ENCODE results near the gene SLMAP. TPM values are rescaled to one million over a fixed set of nuclear protein-coding genes. Genes with fewer than 3 reads are reported as not detected.

SLMAP gene
- total and polyA plus RNA-seq, 2 of the 13 experiments (the other 11 are each of a cell fraction or from before 2014, with no cell fraction given), result 24.0 to 48.3 TPM

GRCh38 chr3:57826952-57827723 lies 71.0 kb downstream of the SLMAP start (continued):
- no peak for TF ChIP-seq PRPF4 (IDR thresholded peaks at IDR 0.05; ENCODE audit: low read depth, low read length, poor library complexity, severe bottlenecking)
- peak; percentile 75 to 87; a peak in 3 of 4 replicates for TF ChIP-seq NR2F1 (CRISPR knock-in tag; IDR thresholded peaks at IDR 0.05)
- no peak for TF ChIP-seq ZNF367 (CRISPR knock-in tag; IDR thresholded peaks at IDR 0.05; ENCODE audit: borderline replicate concordance)
- no peak for TF ChIP-seq CENPX (CRISPR knock-in tag; IDR thresholded peaks at IDR 0.05)
- no peak for TF ChIP-seq CBX2 (IDR thresholded peaks at IDR 0.05; ENCODE audit: low read depth, low read length)
- no peak for TF ChIP-seq CBX2 (CRISPR knock-in tag; IDR thresholded peaks at IDR 0.05; ENCODE audit: low read depth)
- no peak for TF ChIP-seq GPN1 (CRISPR knock-in tag; IDR thresholded peaks at IDR 0.05; ENCODE audit: borderline replicate concordance)
- TF ChIP-seq ZBTB49 (CRISPR knock-in tag; IDR thresholded peaks at IDR 0.05; ENCODE audit: borderline replicate concordance), result no peak
- 0 out of 2 replicates have a peak, but pooled peaks have one; percentile 34 for TF ChIP-seq GFI1 (CRISPR knock-in tag; IDR thresholded peaks at IDR 0.05; ENCODE audit: borderline replicate concordance)
- no peak for TF ChIP-seq ZNF225 (CRISPR knock-in tag; IDR thresholded peaks at IDR 0.05)
- TF ChIP-seq KDM5B (CRISPR knock-in tag; IDR thresholded peaks at IDR 0.05; ENCODE audit: borderline replicate concordance), result no peak
- TF ChIP-seq ZBTB21 (CRISPR knock-in tag; IDR thresholded peaks at IDR 0.05), result no peak
- TF ChIP-seq PHF8 (CRISPR knock-in tag; IDR thresholded peaks at IDR 0.05), result no peak
- TF ChIP-seq ZBTB37 (CRISPR knock-in tag; IDR thresholded peaks at IDR 0.05), result no peak
- no peak for TF ChIP-seq NFAT5 (CRISPR knock-in tag; IDR thresholded peaks at IDR 0.05)
- TF ChIP-seq ZNF496 (CRISPR knock-in tag; IDR thresholded peaks at IDR 0.05; ENCODE audit: insufficient replicate concordance), result no peak
- no peak; the same call in 1 of the 2 replicates for TF ChIP-seq JUNB (CRISPR knock-in tag; IDR thresholded peaks at IDR 0.05; ENCODE audit: borderline replicate concordance)
- no peak for TF ChIP-seq SALL2 (CRISPR knock-in tag; IDR thresholded peaks at IDR 0.05)
- no peak for TF ChIP-seq RNF2 (conservative IDR thresholded peaks at IDR 0.05; ENCODE audit: low read depth)
- TF ChIP-seq ZNF577 (CRISPR knock-in tag; IDR thresholded peaks at IDR 0.05; ENCODE audit: borderline replicate concordance, low read depth), result no peak
- TF ChIP-seq ZFP90 (CRISPR knock-in tag; IDR thresholded peaks at IDR 0.05; ENCODE audit: borderline replicate concordance), result no peak
